PFSK-1 (cell line): ENCODE measurements around the gene GPR107.

Experiments
- REST ChIP-seq, 2 experiments: IDR thresholded peaks; 2 replicates each; pipeline versions ENCODE4 v1.6.1 to v1.8.0; 2011 to 2012; ENCODE audit warnings: low read depth in 2 of 2, low read length in 2 of 2, control low read depth in 1 of 2, inconsistent platforms in 1 of 2, mild to moderate bottlenecking in 1 of 2, moderate library complexity in 1 of 2; ENCODE audit not compliant: insufficient read depth in 1 of 2
- SIN3A ChIP-seq: IDR thresholded peaks from 2 replicates; pipeline ENCODE4 v1.6.1; 2012; ENCODE audit warnings: mild to moderate bottlenecking, low read length, moderate library complexity, borderline replicate concordance; ENCODE audit not compliant: insufficient read depth
- TAF1 ChIP-seq: IDR thresholded peaks from 2 replicates; pipeline ENCODE4 v1.6.1; 2012; ENCODE audit warnings: low read length, control low read depth, borderline replicate concordance; ENCODE audit not compliant: insufficient read depth

- TF ChIP-seq SIN3A, result no peak
- no peak for TF ChIP-seq REST (IDR thresholded peaks at IDR 0.05; ENCODE audit: insufficient read depth in 1 of 2, low read depth in 2 of 2, low read length in 2 of 2)
- no peak for TF ChIP-seq TAF1
Measured at GRCh38 chr9:130179331-130179907, 125.7 kb downstream of the GPR107 start.
